EH (cell line): ENCODE measurements around the gene TMEM14A.
"Not testable (repeated sequence)": the region's sequence is repeated elsewhere in the genome, so short reads cannot be mapped to it uniquely, and the experiment has no call there.

Experiments used
- DNase-seq: peaks from one replicate; pipeline ENCODE4 v3.0.0-alpha.2; 2015; ENCODE audit warnings: low read depth

The TMEM14A gene

DNA sequence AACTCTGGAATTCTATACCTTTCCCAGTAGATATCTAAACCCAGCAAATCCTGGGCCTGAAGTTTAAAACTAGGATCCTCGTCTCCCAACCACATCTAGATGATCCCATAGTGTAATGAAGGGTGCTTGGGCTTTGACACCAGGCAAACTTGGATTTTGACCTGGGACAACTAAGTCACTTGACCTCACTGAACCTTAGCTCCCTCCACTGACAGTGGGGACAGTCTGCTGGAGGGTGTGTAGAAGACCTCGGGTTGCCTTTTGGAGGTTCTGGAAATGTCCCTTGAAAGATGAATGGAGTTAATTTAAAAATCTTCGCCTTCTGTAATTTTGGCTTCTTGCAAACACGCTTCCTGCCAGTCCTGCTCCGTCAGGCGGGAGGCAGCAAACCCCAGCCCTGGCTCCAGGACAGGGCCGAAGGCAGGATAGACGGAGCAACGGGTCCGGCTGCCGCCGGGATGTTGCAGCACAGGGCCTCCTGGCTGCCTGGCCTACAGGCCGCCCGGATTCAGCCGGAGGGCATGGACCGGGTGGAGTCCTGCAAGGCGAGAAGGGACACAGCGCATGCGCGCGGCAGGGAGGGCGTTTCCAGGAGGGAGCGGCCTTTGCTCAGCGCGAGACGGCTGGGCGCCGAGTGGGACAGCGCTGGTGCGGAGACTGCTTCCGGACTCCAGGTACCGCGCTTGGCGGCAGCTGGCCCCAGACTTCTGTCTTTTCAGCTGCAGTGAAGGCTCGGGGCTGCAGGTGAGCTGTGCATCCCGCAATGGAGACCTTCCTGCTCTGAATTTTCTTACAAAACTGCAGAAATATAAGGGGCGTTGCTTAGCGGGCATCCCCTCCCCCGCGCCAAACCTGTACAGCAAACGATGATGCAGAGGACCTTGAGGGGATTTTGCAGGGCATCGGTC, at the start of gene TMEM14A:
TMEM14A (plus strand) TSS at position 612 of the 908 bp plus-strand sequence. CDS start 5,990 bp downstream, outside the sequence.
- peak; percentile 96 for DNase-seq

DNA sequence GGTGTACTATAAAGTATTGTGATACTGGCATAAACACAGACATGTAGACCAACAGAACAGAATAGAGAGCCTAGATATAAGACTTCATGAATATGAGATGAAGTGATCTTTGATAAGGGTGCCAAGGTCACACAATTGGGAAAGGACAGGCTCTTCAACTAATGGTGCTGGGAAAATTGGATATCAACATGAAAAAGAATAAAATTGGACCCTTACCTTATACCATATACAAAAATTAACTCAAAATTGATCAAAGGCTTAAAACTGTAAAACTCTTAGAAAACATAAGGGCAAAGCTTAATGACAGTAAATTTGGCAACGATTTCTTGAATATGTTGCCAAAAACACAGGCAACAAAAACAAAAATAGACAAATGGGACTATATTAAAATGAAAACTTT, 49.3 kb upstream of the TMEM14A start:
- no peak for DNase-seq

GRCh38 chr6:52622810-52623209, 48.1 kb upstream of the TMEM14A start:
- DNase-seq = no peak

GRCh38 chr6:52632011-52632410, 38.9 kb upstream of the TMEM14A start:
- DNase-seq = no peak

DNA sequence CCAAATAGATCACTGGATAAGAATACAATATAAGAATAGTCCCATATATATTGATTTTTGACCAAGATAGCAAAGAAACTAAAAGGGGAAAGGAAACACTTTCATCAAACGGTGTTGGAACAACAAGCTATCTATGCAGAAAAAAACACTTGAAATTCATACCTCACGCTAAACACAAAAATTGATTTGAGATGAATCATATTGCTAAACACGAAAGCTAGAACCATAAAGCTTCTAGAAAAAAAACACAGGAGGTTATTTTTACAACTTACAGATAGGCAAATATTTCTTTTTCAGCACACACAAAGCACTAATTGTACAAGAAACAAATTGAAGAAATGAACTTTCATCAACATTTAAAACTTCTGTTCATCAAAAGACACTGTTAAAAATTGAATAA, 36.7 kb upstream of the TMEM14A start:
- DNase-seq = no peak

GRCh38 chr6:52635049-52635577, 35.8 kb upstream of the TMEM14A start:
- DNase-seq = no peak

- no peak for DNase-seq
These were observed 34.1 kb upstream of the TMEM14A start for GRCh38 chr6:52636830-52637229.

DNA sequence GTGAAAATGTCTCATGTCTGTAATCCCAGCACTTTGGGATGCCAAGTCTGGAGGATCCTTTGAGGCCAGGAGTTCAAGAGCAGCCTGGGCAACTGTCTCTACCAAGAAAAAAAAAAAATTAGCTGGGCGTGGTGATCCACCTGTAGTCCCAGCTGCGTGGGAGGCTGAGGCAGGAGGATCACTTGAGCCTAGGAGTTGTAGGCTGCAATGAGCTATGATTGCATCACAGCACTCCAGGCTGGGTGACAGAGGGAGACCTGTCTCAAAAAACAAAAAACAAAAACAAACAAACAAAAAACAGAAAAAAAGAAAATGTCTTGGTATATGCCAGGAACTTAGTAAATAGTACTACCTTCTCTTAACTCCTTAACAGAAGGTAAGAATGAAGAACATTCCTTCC, 31.4 kb upstream of the TMEM14A start:
- no peak for DNase-seq

DNA sequence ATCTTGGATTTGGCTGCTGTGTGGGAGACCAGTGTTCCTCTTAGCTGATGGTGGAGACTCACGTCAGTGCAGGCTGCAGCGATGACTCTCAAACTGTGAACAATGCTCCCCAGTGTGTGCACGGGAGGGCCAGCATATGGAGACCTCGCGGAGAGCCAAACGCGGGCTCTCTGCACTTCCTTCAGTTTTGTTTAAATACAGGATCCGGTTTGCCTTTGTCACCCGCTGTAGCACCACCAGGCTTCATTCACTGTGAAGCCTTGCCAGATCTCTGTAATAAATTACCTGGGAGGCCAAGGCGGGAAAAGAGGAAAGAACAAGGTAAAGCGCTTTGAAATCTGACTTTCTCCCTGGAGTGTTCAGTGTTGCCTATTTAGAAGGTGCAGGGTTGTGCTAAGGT, 30.7 kb upstream of the TMEM14A start:
- peak; percentile 22 for DNase-seq

- DNase-seq = no peak
These were observed 30.0 kb upstream of the TMEM14A start for GRCh38 chr6:52640916-52641315.

GRCh38 chr6:52641388-52641787, 29.5 kb upstream of the TMEM14A start:
- DNase-seq = no peak

DNA sequence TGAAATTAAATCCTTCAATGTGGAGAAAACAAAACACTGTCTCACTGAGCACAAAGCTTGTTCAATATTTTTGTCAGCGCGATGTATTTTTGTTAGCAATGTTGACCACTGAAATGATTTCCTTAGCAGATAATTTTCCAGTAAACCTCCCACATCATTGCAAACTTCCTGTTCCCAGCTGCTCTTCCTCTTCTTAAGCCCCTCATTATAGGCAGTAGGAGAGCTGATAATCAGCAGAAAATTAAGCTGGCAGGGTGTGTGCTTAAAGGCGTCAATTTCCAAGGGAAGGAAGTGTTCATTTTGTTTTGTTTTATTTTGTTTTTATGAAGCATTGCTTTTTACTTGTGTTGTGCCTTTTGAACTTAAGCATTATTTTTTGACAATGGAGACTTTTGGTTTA, 29.1 kb upstream of the TMEM14A start:
- DNase-seq = no peak

DNA sequence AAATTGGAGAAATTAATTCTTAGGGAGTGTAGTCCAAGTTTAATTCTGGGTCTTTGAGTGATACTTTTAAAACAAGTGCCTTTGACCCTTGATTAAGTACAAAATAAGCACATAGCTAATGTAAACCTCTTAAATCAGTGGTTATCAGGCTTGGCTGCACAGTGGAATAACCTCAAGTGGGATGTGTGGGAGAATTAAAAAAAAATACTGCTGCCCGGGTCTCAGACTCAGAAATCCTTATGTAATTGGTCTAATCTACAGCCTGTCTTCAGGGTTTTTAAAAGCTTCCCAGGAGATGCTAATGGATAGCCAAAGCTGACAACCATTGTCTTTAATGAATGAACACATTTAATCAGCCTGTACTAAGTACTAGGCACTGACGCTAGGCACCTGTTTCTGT, 28.5 kb upstream of the TMEM14A start:
- DNase-seq = no peak

GRCh38 chr6:52643158-52643557, 27.8 kb upstream of the TMEM14A start:
- DNase-seq = no peak

- DNase-seq = no peak
These were observed 26.7 kb upstream of the TMEM14A start for GRCh38 chr6:52644253-52644652.

DNA sequence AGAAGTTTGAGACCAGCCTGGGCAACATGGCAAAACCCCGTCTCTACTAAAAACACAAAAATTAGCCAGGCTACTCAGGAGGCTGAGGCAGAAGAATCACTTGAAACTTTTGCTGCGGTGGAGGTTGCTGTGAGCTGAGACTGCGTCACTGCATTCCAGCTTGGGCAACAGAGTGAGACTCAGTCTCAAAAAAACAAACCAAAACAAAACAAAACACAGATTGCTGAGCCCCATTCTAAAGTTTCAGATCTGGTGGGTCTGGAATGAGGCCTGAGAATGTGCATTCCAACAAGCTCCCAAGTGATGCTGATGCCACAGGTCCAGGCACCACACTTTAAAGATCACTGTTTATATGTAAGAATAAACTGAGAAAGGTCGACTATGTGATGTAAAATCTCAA, 24.9 kb upstream of the TMEM14A start:
- DNase-seq = no peak

DNA sequence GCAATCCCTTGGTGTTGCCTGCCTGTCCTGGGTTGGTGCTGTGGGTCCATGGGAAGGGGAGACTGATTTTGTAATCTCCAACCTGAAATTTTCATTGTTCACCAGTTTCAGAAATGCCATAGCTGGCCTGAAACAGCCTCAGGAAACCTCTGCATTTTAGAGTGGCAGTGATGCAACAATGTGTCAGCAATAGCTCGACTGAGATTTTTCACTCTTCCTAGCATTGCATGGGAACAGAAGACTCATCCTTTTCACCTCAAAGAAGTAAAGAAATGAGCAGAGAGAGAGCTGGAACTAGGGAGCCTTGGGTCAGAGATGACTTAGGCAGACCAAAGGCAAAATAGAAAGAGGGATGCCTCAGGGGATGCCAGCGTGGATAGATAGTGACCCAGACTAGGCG, 23.7 kb upstream of the TMEM14A start:
- DNase-seq = peak; percentile 67

GRCh38 chr6:52649536-52650160, 21.3 kb upstream of the TMEM14A start:
- DNase-seq = peak; percentile 67

DNA sequence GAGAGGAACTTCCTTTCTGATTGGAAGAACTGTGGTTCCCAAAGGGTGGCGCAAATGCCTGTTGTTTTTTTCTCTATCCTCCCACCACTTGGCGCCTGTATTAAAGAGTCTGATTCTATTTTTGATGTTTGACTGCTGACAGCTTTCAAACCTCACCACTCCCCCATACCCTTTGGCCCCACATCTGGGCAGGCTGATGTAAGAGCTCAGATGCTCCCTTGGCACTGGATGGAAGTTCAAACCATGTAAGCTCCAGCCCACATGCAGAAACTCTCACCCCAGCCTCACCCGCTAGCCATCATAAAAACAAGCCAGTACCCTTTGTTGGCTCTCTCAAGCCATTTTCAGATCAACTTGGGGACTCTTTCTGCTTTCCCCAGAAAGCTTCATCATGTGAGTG, 20.0 kb upstream of the TMEM14A start:
- DNase-seq = no peak

- DNase-seq = no peak
These were observed 17.8 kb upstream of the TMEM14A start for GRCh38 chr6:52653151-52653550.

DNA sequence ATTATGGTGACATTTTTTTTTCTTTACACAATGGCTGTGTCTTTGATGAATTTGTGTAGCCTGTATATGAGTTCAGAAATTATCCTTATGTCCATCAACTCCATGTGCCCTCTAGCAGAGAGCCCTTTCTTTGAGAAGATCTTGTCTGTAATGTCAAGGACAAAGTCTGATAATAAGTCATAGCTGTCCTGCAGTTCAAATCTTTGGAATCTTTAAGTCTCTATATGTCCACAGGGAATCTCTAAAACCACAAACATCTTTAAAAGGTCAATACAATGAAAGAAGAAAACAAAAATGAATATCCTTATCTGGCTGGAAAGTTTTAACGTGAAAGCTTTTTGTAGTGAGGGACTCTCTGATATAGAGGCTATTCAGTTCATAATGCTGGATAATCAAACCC, 16.9 kb upstream of the TMEM14A start:
- no peak for DNase-seq

DNA sequence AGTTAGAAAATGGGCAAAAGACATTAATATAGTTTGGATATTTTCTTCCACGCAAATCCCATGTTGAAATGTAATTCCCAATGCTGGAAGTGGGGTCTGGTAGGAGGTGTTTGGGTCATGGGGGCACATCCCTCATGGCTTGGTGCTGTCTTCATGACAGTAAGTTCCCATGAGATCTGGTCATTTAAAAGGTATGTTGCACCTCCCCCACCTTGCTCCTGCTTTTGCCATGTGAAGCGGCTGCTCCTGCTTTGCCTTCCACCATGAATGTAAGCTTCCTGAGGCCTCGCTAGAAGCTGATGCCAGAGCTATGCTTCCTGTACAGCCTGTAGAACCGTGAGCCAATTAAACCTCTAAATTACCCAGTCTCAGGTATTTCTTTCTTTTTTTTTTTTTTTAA, 16.3 kb upstream of the TMEM14A start:
- DNase-seq = no peak

DNA sequence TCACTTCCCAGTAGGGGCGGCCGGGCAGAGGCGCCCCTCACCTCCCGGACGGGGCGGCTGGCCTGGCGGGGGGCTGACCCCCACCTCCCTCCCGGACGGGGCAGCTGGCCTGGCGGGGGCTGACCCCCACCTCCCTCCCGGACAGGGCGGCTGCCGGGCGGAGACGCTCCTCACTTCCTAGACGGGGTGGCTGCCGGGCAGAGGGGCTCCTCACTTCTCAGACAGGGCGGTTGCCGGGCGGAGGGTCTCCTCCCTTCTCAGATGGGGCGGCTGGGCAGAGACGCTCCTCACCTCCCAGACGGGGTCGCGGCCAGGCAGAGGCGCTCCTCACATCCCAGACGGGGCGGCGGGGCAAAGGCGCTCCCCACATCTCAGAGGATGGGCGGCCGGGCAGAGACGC, 15.0 kb upstream of the TMEM14A start:
- DNase-seq = not testable (repeated sequence)
